SW480 (cell line): ENCODE data around the gene EEFSEC.

Source experiments
- DNase-seq: peaks from one replicate; pipeline ENCODE4 v3.0.0-alpha.2; 2016; ENCODE audit warnings: low spot score

Gene EEFSEC

DNA sequence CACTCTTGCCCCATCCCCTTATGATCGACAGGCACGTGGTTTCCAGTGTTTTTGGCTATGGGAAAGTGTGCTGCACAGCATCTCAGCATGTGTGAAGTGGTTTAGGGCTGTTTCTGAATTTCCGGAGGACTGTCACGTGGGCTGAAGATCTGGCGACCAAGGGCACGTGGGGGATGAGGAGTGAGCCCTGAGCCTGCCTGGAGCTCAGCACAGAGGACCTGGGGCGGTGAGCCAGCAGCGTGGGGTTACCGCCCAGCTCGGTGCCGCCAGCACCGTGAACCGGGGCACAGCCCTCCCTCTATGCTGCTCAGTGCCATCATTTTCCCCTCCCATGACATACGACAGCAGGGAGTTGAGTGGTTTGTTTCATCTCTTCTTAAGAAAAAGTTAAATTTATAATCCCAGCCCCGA is 163.2 kb downstream of the EEFSEC start:
- no peak for DNase-seq

- DNase-seq: no peak
Observed at GRCh38 chr3:128317101-128317697, 163.9 kb downstream of the EEFSEC start.

- no peak for DNase-seq
Observed at GRCh38 chr3:128317698-128318231, 164.5 kb downstream of the EEFSEC start.

GRCh38 chr3:128318275-128318941 is 165.1 kb downstream of the EEFSEC start:
- no peak for DNase-seq

DNA sequence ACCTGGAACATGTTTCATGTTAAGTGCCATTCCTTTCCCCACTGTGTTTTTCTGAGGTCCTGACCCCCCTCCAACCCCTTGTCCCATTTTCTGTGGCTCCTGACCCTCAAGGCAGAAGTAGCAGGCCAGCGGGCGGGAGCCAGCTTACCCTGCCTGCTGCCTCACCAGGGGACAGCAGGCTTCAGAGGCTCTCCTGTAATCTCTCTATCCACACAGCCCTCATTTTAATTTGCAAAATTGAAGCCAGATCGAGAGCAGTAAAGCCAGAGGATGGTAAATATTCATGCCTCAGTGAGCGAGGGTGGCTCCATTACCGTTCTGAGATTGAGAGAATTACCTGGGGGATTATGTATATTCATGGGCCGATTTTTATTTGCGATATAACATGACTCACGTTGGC is 165.8 kb downstream of the EEFSEC start:
- DNase-seq: no peak

DNA sequence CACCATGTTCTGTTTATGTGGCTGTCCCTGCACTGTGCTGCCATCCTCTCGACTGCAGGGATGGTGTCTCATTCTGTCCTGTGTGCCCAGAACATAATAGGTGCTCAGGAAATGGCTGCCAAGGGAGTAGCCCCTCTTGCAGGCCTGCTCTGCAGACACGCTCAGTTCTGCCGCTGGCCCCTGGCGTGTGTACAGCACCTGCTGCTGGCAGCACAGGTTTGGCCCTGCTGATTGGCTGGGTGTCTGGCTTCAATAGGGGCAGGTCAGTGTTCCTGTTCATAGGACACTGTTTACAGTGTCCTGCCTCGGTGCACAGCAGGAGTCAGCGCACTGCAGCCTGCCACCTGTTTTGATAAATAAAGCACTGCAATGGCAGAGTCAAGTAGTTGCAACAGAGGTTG is 166.5 kb downstream of the EEFSEC start:
- DNase-seq: no peak

GRCh38 chr3:128320551-128321340 is 167.5 kb downstream of the EEFSEC start:
- no peak for DNase-seq

- no peak for DNase-seq
Observed at GRCh38 chr3:128321418-128321817, 168.1 kb downstream of the EEFSEC start.

- no peak for DNase-seq
Observed at GRCh38 chr3:128322030-128323022, 169.0 kb downstream of the EEFSEC start.

DNA sequence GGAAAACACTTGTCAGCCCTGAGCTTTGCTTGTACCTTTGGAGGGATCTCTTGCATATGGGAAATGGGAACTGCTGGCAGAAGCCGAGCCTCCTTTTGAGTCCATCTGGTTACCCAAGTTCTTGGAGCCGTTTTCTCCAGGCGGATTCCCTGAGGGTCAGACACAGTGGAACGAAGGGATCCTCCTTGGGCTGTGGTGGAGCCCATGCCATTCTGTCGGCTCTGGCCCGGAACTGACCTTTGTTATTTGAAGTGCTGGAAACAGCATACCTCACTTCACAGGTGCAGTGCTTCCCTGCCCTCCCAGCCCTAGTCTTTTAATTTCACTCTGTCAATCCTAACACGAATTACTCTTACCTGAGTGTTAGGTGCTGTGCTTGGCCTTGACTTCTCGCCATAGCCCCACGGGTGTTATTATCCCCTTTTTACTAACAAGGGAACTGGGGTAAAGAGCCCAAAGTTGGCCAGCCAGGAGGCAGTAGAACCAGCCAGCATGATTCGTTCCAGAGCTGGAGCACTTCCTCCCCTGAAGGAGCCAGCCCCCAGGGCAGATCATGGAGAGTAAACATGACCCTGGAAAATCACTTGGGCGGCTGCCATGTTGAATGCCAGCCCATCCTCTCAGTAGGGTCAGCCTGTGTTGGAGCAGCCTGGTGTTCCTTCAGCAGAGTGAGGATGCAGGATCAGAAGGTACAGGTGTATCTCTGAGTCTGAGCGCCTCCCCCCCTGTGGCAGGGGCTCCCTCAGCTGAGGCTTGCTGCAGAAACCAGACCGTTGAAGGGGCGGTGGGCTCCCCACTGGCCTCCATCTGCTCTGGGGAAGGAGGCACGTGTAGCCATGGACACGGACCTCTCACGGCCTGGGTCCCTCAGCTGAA is 170.2 kb downstream of the EEFSEC start:
- no peak for DNase-seq

- no peak for DNase-seq
Observed at GRCh38 chr3:128324911-128325592, 171.8 kb downstream of the EEFSEC start.

GRCh38 chr3:128326051-128326823 is 173.0 kb downstream of the EEFSEC start:
- DNase-seq: no peak

DNA sequence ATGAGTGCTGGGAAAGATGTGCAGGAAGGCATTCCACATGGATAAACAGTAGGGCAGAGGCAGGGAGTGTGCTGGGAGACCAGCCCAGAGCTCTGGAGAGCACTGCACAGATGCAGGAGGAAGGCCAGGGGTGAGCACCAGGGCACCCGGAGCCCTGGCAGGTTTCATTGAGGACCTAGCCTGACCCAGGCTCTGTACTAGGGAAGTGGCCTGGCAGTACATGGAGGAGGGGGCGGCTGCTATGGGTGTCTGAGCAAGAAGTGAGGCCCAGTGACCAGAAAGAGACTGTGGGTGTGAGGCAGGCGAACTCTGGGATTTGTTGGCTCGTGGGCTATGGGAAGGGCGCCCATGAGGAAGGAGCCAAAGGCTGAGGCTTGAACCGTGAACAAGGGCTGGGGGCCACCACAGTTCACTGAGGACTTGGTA is 174.3 kb downstream of the EEFSEC start:
- DNase-seq: no peak

DNA sequence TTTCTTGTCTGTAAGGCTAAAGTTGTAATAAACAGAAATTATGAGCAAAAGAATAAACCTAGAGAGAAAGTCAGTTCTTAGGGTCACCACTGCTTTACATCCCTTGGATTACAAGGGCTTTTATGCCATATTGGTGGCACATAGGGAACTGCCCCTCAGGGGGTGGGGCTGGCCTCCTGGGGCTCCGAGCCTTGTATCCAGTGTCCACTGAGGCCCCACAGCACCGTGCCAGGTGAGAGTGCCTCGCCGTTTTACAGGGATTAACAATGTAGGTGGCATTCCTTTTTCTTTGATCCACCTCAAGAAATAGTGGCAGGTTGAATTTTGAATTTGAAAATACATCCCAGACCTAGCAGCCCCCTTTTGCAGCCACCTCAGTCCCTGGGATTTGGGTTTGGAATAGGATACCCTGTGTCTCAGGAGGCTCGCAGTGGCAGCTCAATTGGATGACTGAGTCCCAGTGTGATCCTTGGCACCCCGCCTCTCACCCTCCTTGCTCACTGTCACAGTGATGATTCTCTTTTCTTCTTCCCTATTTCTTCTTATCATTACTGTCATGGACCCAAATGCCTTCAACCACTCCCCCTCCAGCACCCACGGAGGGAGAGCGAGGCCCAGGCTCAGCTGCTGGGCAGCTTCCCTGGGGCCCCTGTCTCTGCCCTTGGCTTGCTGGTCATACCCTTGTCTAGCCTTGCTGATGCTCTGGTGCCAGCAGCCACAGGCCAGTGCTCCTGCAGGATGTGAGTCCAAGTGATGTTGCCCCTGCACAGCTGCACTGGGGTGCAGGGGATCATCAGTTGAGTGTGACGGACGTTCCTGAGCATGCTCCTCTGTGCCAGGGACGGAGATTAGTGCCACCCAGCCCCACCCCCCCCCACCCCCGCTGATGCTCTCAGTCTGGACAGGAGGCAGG is 175.5 kb downstream of the EEFSEC start:
- no peak for DNase-seq

DNA sequence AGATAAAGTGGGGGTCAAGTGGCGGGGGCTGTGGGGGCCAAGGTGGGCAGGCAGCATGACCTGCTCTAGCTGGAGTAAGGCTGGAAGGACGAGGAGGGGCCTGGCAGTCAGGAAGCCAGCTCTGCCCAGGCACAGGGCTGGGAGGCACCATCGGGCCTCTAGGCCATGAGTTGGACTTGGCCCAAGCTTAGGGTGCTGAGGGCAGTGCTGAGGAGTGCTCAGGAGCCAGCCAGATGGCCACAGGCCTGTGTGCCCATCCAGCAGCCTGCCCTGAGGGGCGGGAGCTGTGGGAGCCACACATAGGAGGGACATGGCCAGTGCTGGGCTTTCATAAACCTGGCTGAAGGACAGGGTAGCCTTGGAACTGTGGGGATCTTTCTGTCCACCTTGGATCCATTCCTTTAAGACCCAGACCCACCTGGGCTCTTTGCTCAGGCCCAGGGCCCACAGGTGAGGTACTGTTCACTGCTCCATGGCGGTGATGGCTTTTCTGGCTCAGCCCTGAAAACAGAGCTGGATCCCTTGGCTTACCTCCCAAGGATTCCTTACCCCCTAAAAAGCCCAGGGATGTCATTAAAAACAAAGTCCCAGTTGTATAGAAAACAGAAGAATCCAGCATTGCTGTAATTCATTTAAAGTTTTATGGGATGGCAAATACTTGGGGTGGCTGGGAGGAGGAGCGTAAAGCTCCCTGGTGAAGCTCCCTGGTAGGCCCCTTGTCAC is 176.4 kb downstream of the EEFSEC start:
- DNase-seq: no peak

DNA sequence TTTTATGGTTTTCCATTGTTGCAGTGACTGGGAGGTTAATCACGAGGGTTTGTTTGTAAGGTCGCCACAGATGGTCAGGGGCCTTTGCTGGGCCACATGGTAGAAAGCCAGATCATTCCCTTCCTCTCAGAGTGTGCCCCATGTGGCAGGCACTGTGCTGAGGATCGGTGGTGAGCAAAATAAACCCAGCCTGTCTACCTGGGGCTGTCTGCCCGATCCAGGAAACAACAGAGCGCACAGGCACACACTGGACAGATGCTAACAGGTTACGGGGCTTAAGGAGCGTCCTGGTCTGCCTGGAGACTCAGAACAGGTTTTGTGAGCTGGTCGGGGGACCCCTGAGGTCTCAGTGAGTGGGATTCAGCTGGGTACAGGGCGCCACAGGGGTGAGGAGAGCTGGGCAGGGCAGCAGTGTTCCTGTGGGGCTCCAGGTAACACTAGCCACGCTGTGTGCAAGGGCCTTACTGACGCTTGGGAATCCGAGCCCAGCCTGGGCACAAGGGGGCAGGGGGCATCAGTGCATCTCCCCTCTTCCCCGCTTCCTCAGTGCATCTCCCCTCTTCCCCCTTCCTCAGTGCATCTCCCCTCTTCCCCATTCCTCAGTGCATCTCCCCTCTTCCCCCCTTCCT is 177.0 kb downstream of the EEFSEC start:
- no peak for DNase-seq

- no peak for DNase-seq
Observed at GRCh38 chr3:128334086-128334645, 180.9 kb downstream of the EEFSEC start.
